ENCODE measurements around the gene ZFHX3. TPM values are rescaled to one million over a fixed set of nuclear protein-coding genes. Genes with fewer than 3 reads are reported as not detected.

Gene ZFHX3
- total and polyA plus RNA-seq, 3 donors from 2014 or later = 3.3 to 19.9 (median 15.7) TPM

DNA sequence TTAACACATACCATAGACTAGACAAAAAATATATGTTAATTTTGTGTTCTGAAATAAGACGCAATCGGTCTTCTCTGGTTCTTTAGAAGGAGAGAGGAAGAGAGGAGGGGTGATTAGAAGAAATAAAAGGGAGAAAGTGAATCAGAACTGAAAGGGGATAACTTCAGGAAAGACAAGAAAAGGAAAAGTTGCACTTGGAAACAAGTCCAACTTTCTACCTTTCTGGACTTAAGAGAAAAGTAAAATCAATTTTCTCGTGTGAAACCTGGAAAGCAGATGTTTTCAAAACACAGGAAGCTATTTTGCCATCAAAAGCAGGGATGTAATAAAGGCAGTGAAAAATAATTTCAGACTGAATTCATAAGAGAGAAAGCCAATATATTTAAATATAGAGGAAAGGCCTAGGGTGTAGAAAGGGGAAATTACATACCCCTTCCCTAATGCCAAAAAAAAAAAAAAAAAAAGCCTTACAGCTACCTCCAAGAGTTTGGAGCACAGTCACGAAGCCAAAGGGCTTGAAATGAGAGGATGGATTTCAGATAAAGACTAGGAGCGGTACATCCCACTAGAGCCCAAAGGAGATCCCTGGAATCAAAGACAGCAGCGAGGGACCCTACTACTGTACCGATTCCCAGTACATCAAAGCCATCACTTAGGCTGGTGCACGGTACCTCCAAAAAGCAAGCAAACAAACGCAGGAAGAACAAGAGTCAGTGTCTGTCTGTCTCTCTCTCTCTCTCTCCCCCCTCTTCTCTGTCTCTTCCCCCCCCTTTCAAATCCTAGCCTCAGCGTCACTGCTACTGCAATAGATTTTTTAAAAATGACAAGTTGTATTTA, 12.1 kb upstream of the ZFHX3 start:
- intact Hi-C loops (cut with DNase I; ENCODE audit: low total_unique reads) = loop anchor here (5.0 kb wide), 1 partner anchor 123 kb away; no protein-coding TSS in a partner anchor
- no peak for TF ChIP-seq CTCF (IDR thresholded peaks at IDR 0.05)
- no peak for TF ChIP-seq POLR2A (IDR thresholded peaks at IDR 0.05)
- Histone ChIP-seq H3K27ac (peak overlapping the region in 1 of 2 donors; percentile 94), H3K9me3 (no peaks in the 10 kb centered on the region), H3K27me3 (no peaks in the 10 kb centered on the region), H3K4me3 (peak overlapping the region in 1 of 2 donors; percentile 76), H3K36me3 (ENCODE audit: low read depth, missing control alignments) (no peaks in the 10 kb centered on the region), H3K4me1 (peaks cover 12% of the 10 kb centered on the region)
- WGBS, 2 donors = 49 to 61% methylated on average over 10 of the region's 10 CpGs
- no peak for DNase-seq

DNA sequence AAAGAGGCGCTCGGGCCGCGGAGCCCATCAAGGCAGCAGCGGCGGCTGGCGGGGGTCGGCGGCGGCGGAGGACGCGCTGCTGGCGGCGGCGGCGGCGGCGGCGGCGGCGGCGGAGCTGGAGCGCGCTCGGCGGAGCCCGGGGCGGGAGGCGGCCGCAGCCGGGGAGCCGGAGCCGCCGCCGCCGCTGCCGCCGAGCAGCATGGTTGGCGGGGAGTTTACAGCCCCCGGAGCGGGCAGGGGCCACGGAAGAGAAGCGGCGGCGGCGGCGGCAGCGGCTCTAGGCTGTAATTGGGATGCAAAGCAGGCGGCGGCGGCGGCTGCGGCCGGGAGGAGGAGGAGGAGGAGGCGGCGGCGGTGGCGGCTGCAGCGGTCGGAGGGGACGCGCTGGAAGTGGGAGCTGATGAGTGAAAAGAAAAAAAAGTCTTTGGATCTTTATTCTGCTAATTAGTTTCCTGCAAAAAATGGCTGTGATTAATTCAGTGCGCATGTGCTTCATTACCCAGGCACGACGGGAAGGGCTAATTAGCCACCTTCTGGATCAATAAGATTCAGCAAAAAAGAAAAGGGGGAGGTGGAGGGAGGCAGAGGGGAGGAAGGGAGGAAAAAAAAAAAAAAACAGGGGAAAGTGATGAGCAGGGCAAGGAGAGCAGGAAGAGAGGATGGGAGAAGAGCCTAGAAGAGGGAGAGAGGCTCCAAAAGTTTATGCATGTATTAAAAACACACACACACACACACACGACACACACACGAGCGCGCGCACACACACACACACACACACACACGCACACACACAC, 10.9 kb upstream of the ZFHX3 start:
- Histone ChIP-seq H3K27me3 (no peaks in the 10 kb centered on the region), H3K4me1 (peaks cover 12% of the 10 kb centered on the region), H3K27ac (peak overlapping the region; percentile 83 to 94), H3K36me3 (ENCODE audit: low read depth, missing control alignments) (no peaks in the 10 kb centered on the region), H3K4me3 (peak overlapping the region; percentile 76 to 80), H3K9me3 (no peaks in the 10 kb centered on the region)
- TF ChIP-seq CTCF (IDR thresholded peaks at IDR 0.05) = no peak
- TF ChIP-seq POLR2A (IDR thresholded peaks at IDR 0.05) = no peak
- peak; percentile 68 for DNase-seq
- WGBS, 2 donors = 1% methylated on average over 47 to 57 of the region's 72 CpGs
- intact Hi-C loops (cut with DNase I; ENCODE audit: low total_unique reads) = loop anchor here (5.0 kb wide), 1 partner anchor 122 kb away; no protein-coding TSS in a partner anchor

DNA sequence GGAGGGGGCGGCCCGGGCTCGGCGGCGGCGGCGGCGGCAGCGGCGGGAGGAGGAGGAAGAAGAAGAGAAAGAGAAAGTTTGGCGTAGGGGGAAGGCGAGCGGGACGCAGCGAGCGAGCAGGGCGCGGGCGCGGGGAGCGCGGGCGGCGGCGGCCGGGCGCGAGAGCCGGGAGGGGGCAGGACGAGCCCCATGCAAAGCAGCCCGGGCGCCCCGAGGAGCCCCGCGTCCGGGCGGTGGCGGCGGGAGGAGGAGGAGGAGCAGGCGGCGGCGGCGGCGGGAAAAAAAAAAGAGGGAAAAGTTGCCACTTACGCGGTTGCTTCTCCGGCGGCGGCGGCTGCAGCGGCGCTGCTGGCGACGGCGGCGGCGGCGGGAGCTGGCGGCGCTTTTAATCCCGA, 10.3 kb upstream of the ZFHX3 start:
- peaks cover 12% of the 10 kb centered on the region for H3K4me1 ChIP-seq
- H3K27ac ChIP-seq = peak overlapping the region; percentile 65 to 94
- no peak for DNase-seq

More for the DNA sequence above, 10.3 kb upstream of the ZFHX3 start:
- intact Hi-C loops (cut with DNase I; ENCODE audit: low total_unique reads) = loop anchor here (5.0 kb wide), 1 partner anchor 121 kb away; no protein-coding TSS in a partner anchor
- peak overlapping the region; percentile 76 to 80 for H3K4me3 ChIP-seq
- WGBS, 2 donors = 0 to 1% methylated on average over 37 to 60 of the region's 61 CpGs
- no peak for TF ChIP-seq POLR2A (IDR thresholded peaks at IDR 0.05)
- no peak for TF ChIP-seq CTCF (IDR thresholded peaks at IDR 0.05)
- H3K36me3 ChIP-seq (ENCODE audit: low read depth, missing control alignments) = no peaks in the 10 kb centered on the region
- no peaks in the 10 kb centered on the region for H3K27me3 ChIP-seq
- H3K9me3 ChIP-seq = no peaks in the 10 kb centered on the region

All from testis (tissue), 3 donors.